NCI-H69 (cell line): Measurements from ENCODE around the gene FBXL17.
A peak's percentile ranks its signal among the peaks of the same experiment; 100 is the strongest.
"Not testable (repeated sequence)": the region's sequence is repeated elsewhere in the genome, so short reads cannot be mapped to it uniquely, and the experiment has no call there.

Source experiments
- DNase-seq: peaks from one replicate; lab custom pipeline; 2025; lab: John Stamatoyannopoulos, UW

Gene FBXL17

DNA sequence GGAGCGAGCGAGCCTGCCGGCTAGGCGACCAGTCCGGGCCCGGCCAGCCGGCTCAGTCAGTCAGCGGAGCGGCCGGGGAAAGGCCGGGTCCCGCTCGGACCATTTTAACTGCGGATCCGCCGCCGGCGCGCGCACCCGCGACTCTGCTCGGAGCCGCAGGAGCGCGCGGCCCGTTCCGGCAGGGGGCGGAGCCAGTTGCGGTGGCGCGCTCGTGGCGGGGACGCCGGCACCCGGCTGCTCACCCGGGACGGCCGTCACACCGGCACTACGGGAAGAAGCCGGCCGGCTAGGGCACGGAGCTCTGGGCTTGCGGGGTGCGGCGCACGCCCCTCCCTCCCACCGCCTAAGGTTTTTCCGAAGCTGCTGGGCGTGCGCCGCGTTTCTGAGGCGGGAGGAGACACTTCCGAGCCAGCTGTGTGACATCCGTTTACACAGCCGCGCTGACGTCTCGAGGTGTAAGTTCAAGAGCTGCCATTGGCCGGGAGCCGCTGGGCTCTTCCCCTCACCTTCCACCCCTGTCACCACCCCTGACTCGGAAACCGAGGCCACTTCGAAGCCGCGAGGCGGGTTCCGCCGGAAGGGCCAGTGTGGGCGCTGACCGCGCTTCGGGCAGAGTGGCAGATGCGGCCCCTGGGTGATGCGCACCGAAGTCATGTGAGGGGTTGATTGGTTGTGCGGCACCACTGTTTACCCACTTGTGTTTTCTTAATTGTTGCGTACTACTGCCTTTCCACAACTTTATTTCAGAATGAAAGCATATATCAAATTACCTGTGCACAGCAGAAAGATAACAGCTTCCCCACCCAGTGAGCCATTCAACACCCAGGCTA lies at the start of gene FBXL17:
Gene FBXL17, minus strand, starts transcription at position 145 of the 830 bp plus-strand sequence.
- peak; percentile 97 for DNase-seq

DNA sequence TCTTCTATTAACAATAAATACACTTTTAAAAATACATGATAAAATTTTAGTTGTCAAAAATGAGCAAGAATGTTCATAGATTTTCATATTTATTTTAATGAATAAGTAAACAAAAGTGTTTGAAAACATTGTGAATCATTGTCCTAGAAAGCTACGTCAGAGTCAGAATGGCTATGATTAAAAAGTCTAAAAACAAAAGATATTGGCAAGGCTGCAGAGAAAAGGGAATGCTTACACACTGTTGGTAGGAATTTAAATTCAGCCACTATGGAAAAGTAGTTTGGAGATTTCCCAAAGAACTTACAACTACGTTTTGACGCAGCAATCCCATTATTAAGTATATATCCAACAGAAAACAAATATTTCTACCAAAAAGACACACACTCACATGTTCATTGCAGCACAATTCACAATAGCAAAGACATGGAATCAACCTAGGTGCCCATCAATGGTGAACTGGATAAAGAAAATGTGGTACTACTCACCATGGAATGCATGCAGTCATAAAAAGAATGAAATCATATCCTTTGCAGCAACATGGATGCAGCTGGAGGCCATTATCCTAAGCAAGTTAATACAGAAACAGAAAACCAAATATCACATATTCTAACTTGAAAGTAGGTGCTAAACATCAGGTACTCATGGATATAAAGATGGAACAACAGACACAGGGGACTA lies 49.2 kb upstream of the FBXL17 start:
- no peak for DNase-seq

DNA sequence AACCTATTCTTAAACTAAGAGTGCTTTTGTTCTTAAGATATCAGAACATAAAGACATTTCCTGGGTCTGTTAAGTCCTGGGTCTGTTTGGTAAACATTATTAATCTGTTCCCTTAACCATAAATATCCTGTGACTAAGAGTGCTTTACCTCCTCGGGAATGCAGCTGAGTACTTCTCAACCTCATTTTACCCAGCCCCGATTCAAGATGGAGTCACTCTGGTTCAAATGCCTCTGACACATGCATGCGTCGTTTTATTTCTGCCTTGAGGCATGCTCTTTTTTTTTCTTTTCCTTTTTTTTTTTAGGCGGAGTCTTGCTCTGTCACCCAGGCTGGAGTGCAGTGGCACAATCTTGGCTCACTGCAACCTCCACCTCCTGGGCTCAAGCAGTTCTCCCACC lies 39.8 kb upstream of the FBXL17 start:
- no peak for DNase-seq

DNA sequence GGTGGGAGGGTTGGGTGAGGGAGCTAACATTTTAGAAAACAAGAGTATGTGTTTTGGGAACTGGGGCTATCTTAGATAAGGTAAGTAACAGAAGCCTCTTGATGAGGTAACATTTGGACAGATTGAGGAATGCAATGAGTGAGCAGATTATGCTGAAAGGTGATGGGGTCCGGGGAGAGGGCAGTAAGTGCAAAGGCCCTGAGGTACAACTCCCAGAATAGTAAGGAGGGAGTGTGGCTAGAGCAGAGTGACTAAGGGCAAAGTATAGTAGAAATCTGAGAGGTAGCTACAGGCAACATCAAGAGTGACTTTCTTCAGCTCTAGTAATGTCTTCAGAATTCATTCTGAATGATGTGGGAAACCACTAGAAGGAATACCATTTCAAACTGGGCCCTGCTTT lies 38.9 kb upstream of the FBXL17 start:
- DNase-seq, result no peak

DNA sequence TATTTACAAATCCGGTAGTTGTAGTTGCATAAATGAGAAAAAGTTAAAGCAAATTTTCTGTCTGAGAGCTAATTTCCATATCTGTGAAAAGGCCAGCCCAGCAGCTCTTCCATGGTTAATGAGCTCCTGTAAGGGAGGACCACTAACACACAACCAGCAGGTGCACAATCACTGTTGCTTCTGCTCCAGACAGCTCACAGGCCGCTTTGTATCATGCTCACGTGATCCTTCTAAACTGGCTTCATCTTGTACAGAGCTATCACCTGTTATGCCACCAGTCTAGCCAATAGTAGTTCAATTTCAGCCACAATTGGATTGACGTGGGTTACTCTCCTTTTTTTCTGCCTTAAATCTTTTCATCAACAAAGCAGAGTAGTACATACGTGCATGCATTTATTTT lies 38.3 kb upstream of the FBXL17 start:
- peak; percentile 16 for DNase-seq

DNA sequence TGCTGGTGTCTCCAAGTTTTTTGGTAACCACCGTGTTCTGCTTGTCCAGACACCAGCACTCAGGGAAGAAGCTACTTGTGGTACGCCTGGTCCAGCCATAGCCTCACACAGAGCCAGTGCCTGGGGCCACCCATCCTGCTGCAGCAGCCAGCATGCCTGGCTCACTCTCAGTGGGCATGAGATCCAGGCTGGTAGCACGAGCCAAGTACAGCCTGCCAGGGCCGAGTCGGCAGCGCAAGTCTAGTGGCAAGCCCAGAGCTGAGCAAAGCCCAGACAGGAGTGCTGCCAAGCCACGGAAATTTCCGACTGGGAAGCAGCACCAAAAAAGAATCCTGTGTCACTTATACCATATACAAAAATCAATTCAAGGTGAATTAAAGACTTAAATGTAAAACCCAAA lies 36.3 kb upstream of the FBXL17 start:
- no peak for DNase-seq

DNA sequence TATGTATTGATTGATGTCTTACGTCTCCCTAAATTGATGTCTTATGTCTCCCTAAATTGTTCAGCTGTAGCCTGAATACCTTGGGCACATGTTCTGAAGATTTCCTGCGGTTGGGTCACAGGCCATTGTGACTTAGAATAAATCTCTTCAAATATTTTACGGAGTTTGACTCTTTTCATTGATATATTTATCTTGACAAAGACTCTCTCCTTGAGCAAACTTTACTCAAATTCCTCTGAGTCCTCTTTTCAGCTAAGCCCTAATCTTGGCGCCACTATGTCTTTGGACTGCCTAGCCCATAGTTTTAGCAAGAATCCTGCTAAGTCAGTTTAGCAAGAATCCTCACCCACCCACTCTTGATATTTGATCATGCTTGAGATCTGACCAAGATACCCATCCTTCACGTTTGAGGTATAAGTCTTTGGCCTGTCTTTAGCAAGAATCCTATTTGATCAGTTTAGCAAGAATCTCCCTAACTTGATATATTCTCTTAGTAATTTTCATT lies 35.3 kb upstream of the FBXL17 start:
- DNase-seq, result no peak

DNA sequence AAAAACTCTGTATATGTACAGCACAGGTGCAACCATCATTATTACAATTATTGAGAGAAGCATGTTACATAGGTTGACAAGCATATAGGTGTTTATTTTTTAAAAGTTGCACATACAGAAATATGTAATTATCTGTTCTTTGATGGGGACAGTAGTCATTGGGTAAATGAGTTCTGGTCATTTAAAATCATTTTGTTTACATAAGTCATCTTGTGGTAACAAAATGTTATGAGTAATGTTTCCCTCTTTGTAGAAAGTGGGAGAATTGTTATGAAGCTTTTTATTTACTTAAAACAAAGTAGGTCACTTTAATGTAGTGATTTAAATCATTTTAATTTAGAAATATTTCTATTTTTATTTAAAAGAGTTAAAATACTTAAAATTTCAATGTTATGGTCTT lies 33.8 kb upstream of the FBXL17 start:
- no peak for DNase-seq

DNA sequence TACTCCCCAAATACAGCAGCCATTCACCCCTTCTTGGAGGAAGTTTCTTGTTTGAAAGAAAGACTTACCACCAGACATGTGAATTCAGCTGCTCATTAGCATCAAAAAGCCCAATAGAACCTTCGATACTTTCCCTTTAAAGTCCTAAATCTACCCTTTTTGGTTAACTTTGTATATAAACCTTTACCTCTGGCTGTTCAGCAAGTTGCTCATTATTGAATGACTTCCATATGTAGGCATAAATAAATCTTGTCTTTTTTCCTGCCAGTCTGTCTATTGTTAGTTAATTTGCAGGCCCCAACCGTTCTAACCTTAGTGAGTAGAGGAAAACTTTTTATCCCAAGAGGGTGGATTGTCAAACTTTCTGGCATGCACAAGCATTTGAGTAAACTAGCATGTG lies 27.9 kb upstream of the FBXL17 start:
- no peak for DNase-seq

DNA sequence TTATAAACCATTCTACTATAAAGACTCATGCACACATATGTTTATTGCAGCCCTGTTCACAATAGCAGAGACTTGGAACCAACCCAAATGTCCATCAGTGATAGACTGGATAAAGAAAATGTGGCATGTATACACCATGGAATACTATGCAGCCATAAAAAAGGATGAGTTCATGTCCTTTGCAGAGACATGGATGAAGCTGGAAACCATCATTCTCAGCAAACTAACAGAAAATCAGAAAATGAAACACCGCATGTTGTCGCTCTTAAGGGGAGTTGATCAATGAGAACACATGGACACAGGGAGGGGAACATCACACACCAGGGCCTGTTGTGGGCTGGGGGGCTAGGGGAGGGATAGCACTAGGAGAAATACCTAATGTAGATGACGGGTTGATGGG lies 23.3 kb upstream of the FBXL17 start:
- DNase-seq, result not testable (repeated sequence)

DNA sequence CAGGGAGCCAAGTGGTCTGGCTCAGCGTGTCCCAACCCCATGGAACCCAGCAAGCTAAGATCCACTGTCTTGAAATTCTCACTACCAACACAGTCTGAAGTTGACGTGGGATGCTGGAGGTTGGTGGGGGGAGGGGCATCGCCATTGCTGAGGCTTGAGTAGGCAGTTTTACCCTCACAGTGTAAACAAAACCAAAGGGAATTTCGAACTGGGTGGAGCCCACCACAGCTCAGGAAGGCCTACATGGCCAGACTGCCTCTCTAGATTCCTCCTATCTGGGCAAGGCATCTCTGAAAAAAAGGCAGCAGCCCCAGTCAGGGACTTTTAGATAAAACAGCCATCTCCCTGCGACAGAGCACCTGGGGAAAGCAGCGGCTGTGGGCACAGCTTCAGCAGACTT lies 17.1 kb upstream of the FBXL17 start:
- DNase-seq, result no peak

DNA sequence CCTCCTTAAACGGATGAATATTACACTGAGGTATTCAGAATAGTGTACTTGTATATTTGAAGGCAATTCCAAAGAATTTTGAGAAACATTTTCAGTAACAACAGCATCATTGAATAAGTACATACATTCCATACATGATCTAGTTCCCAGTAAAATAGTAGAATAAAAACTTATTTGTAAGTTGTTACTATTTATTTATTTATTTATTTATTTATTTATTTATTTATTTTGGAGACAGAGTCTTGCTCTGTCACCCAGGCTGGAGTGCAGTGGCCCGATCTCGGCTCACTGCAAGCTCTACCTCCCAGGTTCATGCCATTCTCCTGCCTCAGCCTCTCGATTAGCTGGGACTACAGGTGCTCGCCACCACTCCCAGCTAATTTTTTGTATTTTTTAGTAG lies 14.9 kb upstream of the FBXL17 start:
- DNase-seq, result not testable (repeated sequence)

DNA sequence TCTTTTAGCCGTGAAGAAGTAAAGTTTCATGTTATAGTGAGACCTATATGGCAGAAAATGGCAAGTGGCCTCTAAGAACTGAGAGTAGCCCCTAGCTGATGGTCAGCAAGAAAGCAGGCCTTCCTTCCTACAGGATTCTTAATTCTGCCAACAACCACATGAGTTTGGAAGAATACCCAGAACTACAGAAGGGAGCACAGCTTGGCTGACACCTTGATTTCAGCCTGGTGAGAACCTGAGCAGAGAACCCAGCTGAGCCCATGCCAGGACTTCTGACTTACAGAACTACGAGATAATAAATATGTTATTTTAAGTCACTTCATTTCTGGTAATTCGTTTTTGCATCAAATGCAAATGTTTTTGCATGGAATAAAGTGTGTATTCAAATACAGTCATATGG lies 5.9 kb upstream of the FBXL17 start:
- DNase-seq, result no peak

DNA sequence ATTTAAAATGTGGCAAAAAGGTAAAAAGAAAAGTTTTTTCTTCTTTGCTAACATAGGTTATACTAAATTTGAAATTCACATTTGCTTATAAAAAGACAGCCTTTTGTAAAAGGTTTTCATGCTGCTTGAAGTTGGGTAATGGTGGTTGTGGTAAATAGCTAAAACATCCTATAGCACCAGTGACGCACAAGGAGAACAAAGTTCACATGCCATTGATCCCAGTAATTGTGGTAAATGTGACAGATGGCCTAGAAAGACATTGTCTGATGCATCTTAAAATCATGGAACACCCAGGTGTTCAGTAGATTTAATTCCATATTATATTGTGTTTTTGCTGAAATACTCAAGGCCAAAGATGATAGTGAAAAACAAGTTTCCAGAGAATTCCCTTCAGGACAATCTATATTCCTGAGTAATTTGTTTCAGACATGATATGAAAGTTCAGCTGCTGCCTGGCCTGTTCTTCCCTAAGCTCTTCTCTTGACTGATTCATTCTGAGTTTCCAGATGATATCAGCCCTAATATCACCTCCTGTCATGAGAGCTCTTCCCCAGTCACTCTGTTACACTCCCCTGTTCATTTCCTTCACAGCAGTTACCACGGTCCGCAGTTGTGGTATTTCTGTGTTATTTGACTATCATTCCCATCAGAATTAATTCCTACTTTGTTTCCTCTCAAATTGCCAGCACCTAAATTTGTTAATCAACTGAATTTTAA lies 4.6 kb upstream of the FBXL17 start:
- DNase-seq, result no peak

DNA sequence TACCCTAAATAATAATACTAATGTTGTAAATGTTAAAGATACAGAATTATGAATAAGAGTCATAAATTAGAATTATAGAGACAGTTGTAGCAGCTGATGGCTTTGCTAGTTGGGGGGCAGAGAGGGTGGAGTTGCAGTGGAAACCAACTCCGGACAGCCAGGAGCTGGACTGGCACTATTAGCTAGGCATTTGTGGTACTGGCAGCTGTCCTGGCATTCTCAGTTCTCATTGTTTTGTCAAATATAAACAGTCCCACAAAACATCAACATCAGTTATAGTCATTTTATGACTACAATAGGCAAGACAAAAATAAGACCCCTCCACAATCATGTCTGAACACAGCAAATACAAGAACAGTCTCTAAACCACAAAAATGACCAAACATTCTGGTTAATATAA lies 2.8 kb upstream of the FBXL17 start:
- DNase-seq, result no peak

DNA sequence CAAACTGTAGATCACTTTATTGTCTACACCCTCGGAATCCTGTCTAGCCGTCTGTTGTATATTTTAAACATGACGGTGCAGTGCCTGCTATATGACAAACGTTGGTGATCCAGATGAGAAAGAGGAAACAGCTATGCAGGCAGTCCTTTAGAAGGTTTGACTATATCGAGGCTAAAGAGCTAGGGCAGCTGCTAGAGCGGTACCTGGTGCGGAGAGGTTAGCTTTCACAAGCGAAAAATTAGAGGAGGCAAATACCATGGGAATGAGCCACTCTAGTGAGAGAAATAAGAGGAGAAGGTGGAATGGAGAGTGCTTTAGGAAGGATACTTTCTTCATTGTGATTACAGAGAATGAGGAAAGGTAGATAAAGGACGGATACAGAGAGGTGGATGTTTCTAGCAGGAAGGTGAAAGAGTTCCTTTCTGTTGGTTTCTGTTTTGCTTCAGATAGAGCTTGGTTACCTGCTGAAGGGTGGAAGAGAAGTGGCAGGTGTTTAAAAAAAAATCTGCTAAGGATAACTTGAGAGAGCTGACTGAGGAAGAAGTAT lies 959 bp upstream of the FBXL17 start:
- no peak for DNase-seq

DNA sequence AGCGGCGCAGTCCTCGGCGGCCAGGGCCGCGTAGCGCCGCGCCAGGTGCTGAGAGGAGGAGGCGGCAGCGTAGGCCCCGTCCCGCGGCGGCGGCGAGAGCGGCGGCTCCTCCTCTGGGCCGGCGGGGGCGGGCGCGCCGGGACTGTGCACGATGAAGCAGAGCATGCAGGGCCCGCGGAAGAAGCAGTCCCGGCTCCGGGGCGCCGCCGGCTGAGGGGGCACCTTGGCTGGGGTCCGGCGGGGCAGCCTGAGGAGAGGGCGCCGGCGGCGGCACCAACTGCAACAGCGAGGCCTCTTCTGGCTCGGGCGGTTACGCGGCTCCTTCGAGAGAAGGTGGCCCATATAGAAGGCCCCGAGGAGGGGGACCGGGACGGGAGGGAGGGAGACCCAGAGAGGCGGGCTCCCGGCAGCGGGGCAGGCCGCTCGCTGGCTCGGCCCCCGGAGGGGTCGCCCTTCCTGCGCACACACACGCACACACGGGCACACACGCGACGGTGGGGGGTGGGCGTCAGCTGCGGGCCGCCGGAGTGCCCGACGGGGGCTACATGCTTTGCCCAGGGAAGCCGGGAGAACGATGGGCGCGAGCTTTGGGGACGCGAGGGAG lies 446 bp downstream of the FBXL17 start:
- peak; percentile 88 for DNase-seq

DNA sequence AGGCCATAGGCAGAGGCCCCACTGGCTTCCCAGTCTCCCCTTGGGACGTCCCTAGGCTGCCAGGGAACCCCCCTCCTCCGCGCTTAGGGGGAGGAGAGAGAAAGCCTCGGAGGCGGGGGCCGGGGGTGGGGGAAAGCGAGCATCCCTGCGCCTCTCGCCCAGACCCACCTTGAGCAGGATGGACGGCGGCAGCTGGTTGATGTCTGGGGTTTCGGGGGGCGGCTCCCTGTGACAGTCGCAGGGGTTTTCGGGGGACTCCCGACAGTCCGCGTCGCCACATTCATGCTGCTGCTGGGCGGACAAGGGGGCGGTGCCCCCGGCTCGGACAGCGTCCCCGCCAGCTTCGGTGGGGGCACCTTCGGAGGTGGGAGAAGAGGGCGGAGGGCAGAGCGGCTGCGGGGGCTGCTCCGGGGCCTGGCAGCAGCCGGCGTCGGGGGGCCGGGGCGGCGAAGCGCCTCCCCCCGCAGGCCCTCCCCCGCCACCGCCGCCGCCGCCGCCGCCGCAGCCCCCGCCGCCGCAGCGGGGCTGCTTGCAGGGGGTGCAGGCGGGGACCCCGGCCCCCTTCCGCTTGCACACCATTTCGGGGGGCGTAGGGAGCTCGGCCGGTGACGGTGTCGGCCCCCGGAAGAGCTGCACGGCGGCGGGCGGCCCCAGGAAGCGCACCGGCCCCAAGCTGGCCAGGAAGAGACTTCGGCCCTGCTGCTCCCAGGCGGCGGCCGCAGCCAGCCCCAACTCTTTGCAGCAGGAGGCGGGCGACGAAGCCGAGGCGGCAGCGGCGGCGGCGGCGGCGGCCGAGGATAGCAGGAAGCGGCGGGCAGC lies 1.2 kb downstream of the FBXL17 start:
- peak; percentile 79 for DNase-seq

DNA sequence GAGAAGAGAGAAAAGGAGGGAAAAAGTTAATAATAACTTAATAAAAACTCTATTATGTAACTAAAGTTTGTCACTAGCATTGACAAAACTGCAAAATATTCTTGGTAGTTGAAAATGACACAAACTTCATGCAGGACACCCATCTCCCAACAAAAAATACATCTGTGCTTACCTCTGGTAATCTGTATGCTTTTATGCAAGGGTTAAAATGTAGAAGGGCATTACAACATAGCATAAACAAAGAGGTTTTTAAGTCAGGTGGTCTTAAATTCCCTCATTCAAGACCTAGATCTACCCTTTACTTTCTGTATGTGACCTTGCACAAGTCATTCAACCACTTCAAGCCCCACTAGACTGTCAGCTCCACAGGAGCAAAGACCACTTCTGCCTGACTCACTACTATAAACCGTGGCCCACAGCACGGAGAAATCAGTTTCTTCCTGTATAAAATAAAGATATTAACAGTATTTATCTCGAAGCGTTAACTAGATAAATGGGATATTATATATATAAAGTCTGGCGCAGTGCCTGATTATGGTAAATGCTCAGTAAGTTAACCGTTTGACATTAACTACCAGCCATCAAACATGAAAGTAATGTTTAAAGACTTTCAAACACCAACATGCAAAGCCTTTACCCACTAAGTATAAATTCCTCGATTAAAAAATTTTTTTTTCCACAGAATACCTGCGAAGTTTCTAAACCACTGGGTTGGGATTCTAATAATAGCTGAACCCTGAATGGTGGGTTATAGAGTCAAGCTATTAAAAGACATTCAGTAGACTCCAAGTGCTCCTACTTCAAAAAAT lies 2.0 kb downstream of the FBXL17 start:
- peak; percentile 30 for DNase-seq

DNA sequence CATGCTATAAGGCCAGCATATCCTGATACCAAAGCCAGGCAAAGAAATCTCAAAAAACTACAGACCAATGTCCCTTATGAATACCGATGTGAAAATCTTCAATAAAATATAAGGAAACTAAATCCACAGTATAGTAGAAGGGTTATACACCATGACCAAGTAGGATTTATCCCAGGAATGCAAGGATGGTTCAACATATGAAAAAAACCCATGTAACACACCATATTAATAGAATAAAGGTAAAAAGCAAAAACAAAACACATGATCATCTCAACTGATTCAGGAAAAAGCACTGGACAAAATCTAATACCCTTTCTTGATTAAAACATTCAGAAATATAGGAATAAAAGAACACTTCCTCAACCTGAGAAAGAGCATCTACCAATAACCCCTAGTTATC lies 6.1 kb downstream of the FBXL17 start:
- no peak for DNase-seq
